Body of pancreas (tissue), 4 donors: ENCODE results near the gene UBR3.

Experiments used
- POLR2A ChIP-seq, 3 donors: fragments of 450-650 bp; IDR thresholded peaks; one replicate each; pipeline ENCODE4 v1.6.1; 2016; ENCODE audit warnings: antibody characterized with exemption in 3 of 3, mild to moderate bottlenecking in 2 of 3
- TF ChIP-seq, protein P1 (sequence below), 7 experiments: fragments of 450-650 bp in 4 of 7; fragments of 200-600 bp in 3 of 7; sonication (generic) in 3 of 7; IDR thresholded peaks; one replicate each; pipeline ENCODE4 v1.5.1; 2016 to 2019; ENCODE audit warnings: antibody characterized with exemption in 7 of 7

DNA sequence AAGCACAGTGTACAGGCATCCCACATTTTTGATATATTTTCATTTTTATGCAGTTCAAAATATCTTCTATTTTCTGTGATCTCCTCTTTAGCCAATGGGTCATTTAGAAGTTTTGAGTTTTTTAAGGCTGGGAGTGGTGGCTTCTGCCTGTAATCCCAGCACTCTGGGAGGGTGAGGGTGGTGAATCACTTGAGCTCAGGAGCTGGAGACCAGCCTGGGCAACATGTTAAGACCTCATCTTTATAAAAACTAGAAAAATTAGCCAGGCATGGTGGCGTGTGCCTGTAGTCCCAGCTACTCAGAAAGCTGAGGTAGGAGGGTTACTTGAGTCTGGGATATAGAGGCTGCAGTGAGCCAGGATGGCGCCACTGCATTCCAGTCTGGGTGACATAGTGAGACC lies 17.8 kb downstream of the UBR3 start:
- TF ChIP-seq, protein P1, sequence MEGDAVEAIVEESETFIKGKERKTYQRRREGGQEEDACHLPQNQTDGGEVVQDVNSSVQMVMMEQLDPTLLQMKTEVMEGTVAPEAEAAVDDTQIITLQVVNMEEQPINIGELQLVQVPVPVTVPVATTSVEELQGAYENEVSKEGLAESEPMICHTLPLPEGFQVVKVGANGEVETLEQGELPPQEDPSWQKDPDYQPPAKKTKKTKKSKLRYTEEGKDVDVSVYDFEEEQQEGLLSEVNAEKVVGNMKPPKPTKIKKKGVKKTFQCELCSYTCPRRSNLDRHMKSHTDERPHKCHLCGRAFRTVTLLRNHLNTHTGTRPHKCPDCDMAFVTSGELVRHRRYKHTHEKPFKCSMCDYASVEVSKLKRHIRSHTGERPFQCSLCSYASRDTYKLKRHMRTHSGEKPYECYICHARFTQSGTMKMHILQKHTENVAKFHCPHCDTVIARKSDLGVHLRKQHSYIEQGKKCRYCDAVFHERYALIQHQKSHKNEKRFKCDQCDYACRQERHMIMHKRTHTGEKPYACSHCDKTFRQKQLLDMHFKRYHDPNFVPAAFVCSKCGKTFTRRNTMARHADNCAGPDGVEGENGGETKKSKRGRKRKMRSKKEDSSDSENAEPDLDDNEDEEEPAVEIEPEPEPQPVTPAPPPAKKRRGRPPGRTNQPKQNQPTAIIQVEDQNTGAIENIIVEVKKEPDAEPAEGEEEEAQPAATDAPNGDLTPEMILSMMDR (IDR thresholded peaks at IDR 0.05): no peak
- no peak for TF ChIP-seq POLR2A (IDR thresholded peaks at IDR 0.05)
